ENCODE results near the gene RRAS. TPM values are rescaled to one million over a fixed set of nuclear protein-coding genes. Genes with fewer than 3 reads are reported as not detected.

The RRAS gene
- total and polyA plus RNA-seq, 2 donors from 2014 or later = 92.3 to 140 TPM

DNA sequence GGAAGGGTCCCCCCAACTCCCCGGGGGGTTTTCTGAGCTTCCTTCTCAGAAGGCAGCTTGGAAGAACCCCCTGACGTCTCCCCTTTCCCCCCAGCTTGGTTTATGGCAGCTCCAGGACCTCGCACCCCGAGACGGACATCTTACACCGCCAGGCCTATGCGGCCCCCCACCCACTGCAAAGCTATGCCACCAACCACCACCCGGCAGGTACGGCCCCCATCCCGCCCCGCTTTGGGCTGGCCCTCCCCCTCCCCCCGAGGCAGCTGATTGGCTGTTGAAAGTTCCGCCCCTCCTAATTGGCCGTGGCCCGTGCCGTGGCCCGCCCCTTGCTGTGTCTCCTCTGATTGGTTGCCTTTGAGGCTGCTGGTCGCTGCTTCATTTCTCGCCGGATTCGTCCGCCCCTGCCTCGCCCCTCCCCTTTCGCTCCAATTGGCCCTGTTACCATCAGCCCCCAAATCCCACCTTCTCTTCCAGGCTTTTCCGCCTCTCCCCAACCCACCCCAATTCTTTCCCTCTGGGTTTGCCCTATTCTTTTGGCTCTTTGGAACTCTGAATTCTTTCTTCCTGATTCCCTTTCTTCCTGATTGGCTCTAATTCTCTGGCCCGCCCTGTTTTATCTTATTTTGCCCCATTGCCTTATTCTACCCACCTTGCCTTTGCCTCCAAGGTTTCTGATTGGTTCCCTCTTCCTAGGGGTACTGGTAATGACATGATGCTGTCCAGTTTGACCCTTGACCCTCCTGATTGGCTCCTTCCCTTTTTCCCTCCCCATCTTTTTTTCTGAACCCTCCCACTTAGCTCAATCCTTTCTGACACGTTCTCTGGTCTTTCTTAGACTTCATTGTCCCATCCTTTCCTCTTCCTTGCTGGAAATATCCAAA lies 46.5 kb downstream of the RRAS start:
- Histone ChIP-seq H3K27me3 (ENCODE audit: control insufficient read depth, insufficient read depth, low read length) (no peaks in the 10 kb centered on the region), H3K4me1 (ENCODE audit: control insufficient read depth in 2 of 3, insufficient read depth in 2 of 3, low read depth in 1 of 3, low read length in 3 of 3) (peaks cover 0 to 15% (median 0%) of the 10 kb centered on the region in 3 donors), H3K36me3 (ENCODE audit: control insufficient read depth in 2 of 3, insufficient read depth in 3 of 3, low read length in 3 of 3) (peaks cover 0 to 13% (median 0%) of the 10 kb centered on the region in 3 donors), H3K27ac (ENCODE audit: low read depth in 2 of 2, low read length in 2 of 2) (peak overlapping the region; percentile 37 to 57), H3K4me3 (ENCODE audit: low read length in 3 of 3) (peak overlapping the region; percentile 17 to 79 (median 24)), H3K9me3 (ENCODE audit: control insufficient read depth in 2 of 3, insufficient read depth in 1 of 3, low read length in 3 of 3) (no peaks in the 10 kb centered on the region), H3K9ac (ENCODE audit: low read length in 3 of 3) (peak overlapping the region in 2 of 3 donors; percentile 34 to 45)
- FAIRE-seq = no peak
- TF ChIP-seq, protein P1, sequence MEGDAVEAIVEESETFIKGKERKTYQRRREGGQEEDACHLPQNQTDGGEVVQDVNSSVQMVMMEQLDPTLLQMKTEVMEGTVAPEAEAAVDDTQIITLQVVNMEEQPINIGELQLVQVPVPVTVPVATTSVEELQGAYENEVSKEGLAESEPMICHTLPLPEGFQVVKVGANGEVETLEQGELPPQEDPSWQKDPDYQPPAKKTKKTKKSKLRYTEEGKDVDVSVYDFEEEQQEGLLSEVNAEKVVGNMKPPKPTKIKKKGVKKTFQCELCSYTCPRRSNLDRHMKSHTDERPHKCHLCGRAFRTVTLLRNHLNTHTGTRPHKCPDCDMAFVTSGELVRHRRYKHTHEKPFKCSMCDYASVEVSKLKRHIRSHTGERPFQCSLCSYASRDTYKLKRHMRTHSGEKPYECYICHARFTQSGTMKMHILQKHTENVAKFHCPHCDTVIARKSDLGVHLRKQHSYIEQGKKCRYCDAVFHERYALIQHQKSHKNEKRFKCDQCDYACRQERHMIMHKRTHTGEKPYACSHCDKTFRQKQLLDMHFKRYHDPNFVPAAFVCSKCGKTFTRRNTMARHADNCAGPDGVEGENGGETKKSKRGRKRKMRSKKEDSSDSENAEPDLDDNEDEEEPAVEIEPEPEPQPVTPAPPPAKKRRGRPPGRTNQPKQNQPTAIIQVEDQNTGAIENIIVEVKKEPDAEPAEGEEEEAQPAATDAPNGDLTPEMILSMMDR (IDR thresholded peaks at IDR 0.05; ENCODE audit: borderline replicate concordance, extremely low read depth, insufficient read depth) = no peak
- intact Hi-C loops (cut with DNase I) = no loop called here
- DNase-seq = peak; percentile 95 to 97 (median 96)

GRCh38 chr19:49592486-49593232 lies 47.3 kb downstream of the RRAS start:
- Histone ChIP-seq H3K4me3 (ENCODE audit: low read length in 3 of 3) (peak overlapping the region; percentile 71 to 79 (median 73)), H3K27me3 (ENCODE audit: control insufficient read depth, insufficient read depth, low read length) (no peaks in the 10 kb centered on the region), H3K4me1 (ENCODE audit: control insufficient read depth in 2 of 3, insufficient read depth in 2 of 3, low read depth in 1 of 3, low read length in 3 of 3) (peaks cover 0 to 15% (median 0%) of the 10 kb centered on the region in 3 donors), H3K27ac (ENCODE audit: low read depth in 2 of 2, low read length in 2 of 2) (peak overlapping the region; percentile 11 to 37), H3K9me3 (ENCODE audit: control insufficient read depth in 2 of 3, insufficient read depth in 1 of 3, low read length in 3 of 3) (no peaks in the 10 kb centered on the region), H3K36me3 (ENCODE audit: control insufficient read depth in 2 of 3, insufficient read depth in 3 of 3, low read length in 3 of 3) (peaks cover 0 to 10% (median 0%) of the 10 kb centered on the region in 3 donors), H3K9ac (ENCODE audit: low read length in 3 of 3) (peak overlapping the region in 2 of 3 donors; percentile 40 to 62)
- intact Hi-C loops (cut with DNase I) = no loop called here
- TF ChIP-seq, protein P1 (IDR thresholded peaks at IDR 0.05; ENCODE audit: borderline replicate concordance, extremely low read depth, insufficient read depth) = no peak
- DNase-seq (peak in 2 of 5 donors; percentile 4 to 70), FAIRE-seq (no peak)

DNA sequence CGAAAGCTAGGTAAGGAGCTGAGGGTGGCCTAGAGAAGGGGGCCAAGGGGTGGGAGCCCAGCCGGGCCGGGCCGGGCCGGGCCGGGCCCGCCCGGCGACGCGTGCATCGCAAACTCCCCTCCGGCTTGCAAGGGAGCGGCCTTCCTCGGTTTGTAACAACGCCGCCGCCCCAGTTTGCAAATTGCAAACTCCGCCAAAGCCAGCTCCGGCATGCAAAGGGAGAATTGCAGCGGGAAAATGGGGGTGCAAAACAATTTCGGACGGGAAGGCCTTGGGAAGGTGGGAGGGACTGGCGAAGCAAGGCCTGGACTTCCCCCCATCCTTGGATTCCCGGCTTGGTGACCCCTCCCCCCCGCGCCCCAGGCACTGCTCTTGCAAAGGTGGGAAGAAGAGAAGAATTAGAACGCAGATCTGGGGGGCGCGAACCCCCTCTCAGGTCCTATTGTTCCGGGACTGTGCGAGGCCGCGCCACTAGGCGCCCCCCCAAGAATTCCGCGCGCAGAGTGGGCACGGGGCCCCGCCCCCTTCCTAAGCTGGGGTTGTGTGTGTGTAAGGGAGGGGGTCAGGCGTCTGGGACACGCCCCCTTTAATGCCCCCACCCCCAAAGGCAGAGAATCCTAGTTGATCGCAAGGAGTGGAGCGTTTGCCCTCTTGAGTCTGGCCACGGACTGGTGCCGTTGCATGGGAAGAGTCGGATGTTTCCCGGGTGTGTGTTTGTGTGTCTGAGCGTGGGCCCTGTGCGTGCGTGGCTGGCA lies 48.0 kb downstream of the RRAS start:
- H3K4me3 ChIP-seq (ENCODE audit: low read length in 3 of 3) = peak overlapping the region; percentile 71 to 79 (median 73)
- peaks cover 0 to 10% (median 0%) of the 10 kb centered on the region in 3 donors for H3K36me3 ChIP-seq (ENCODE audit: control insufficient read depth in 2 of 3, insufficient read depth in 3 of 3, low read length in 3 of 3)
- TF ChIP-seq, protein P1 (IDR thresholded peaks at IDR 0.05; ENCODE audit: borderline replicate concordance, extremely low read depth, insufficient read depth) = no peak
- H3K4me1 ChIP-seq (ENCODE audit: control insufficient read depth in 2 of 3, insufficient read depth in 2 of 3, low read depth in 1 of 3, low read length in 3 of 3) = peaks cover 0 to 15% (median 0%) of the 10 kb centered on the region in 3 donors
- H3K27me3 ChIP-seq (ENCODE audit: control insufficient read depth, insufficient read depth, low read length) = no peaks in the 10 kb centered on the region
- FAIRE-seq = no peak
- no peaks in the 10 kb centered on the region for H3K9me3 ChIP-seq (ENCODE audit: control insufficient read depth in 2 of 3, insufficient read depth in 1 of 3, low read length in 3 of 3)
- intact Hi-C loops (cut with DNase I) = no loop called here
- H3K9ac ChIP-seq (ENCODE audit: low read length in 3 of 3) = peak overlapping the region; percentile 2 to 62 (median 40)
- peak overlapping the region; percentile 43 to 47 for H3K27ac ChIP-seq (ENCODE audit: low read depth in 2 of 2, low read length in 2 of 2)
- DNase-seq = peak; percentile 51 to 87 (median 64)

Data from kidney (tissue), 14 donors.